Stimulated activated CD4-positive, alpha-beta T cell treated with anti-CD3 and anti-CD28 coated beads, Interleukin-2, amount 100 ng/mL, for 24 hours (primary cell): ENCODE measurements around the gene PRR5.

ENCODE experiments used
- DNase-seq, 2 donors: peaks; one replicate each; pipeline ENCODE4 v3.0.0-alpha.2; 2020

Gene PRR5

GRCh38 chr22:44719586-44720368, 17.8 kb downstream of the PRR5 start:
- no peak for DNase-seq

- no peak for DNase-seq
These were observed 19.2 kb downstream of the PRR5 start for GRCh38 chr22:44721213-44721612.

GRCh38 chr22:44722611-44723010, 20.6 kb downstream of the PRR5 start:
- DNase-seq = no peak

GRCh38 chr22:44723801-44724200, 21.8 kb downstream of the PRR5 start:
- DNase-seq = no peak

- no peak for DNase-seq
These were observed 22.4 kb downstream of the PRR5 start for GRCh38 chr22:44724416-44724815.

- DNase-seq = no peak
These were observed 22.9 kb downstream of the PRR5 start for GRCh38 chr22:44724859-44725258.

- DNase-seq = no peak
These were observed 24.4 kb downstream of the PRR5 start for GRCh38 chr22:44726439-44726838.

GRCh38 chr22:44727148-44727547, 25.1 kb downstream of the PRR5 start:
- DNase-seq = no peak

- no peak for DNase-seq
These were observed 25.7 kb downstream of the PRR5 start for GRCh38 chr22:44727709-44728108.

GRCh38 chr22:44728761-44729324, 26.8 kb downstream of the PRR5 start:
- DNase-seq = no peak

GRCh38 chr22:44729391-44730021, 27.5 kb downstream of the PRR5 start:
- DNase-seq = no peak

GRCh38 chr22:44730022-44730393, 28.0 kb downstream of the PRR5 start:
- no peak for DNase-seq

GRCh38 chr22:44730490-44731356, 28.7 kb downstream of the PRR5 start:
- DNase-seq = no peak

- no peak for DNase-seq
These were observed 29.5 kb downstream of the PRR5 start for GRCh38 chr22:44731357-44731970.

- DNase-seq = no peak
These were observed 30.1 kb downstream of the PRR5 start for GRCh38 chr22:44732017-44732561.

GRCh38 chr22:44732661-44733060, 30.7 kb downstream of the PRR5 start:
- DNase-seq = no peak

- DNase-seq = no peak
These were observed 31.6 kb downstream of the PRR5 start for GRCh38 chr22:44733426-44734106.

- no peak for DNase-seq
These were observed 32.3 kb downstream of the PRR5 start for GRCh38 chr22:44734278-44734677.

- no peak for DNase-seq
These were observed 33.0 kb downstream of the PRR5 start for GRCh38 chr22:44734801-44735517.

GRCh38 chr22:44735518-44736428, 33.8 kb downstream of the PRR5 start:
- DNase-seq = peak; percentile 89 to 91
